Measurements from ENCODE around the gene OTP. TPM values are rescaled to one million over a fixed set of nuclear protein-coding genes. Genes with fewer than 3 reads are reported as not detected.

Gene OTP
- not detected in 2 replicates for polyA plus RNA-seq

DNA sequence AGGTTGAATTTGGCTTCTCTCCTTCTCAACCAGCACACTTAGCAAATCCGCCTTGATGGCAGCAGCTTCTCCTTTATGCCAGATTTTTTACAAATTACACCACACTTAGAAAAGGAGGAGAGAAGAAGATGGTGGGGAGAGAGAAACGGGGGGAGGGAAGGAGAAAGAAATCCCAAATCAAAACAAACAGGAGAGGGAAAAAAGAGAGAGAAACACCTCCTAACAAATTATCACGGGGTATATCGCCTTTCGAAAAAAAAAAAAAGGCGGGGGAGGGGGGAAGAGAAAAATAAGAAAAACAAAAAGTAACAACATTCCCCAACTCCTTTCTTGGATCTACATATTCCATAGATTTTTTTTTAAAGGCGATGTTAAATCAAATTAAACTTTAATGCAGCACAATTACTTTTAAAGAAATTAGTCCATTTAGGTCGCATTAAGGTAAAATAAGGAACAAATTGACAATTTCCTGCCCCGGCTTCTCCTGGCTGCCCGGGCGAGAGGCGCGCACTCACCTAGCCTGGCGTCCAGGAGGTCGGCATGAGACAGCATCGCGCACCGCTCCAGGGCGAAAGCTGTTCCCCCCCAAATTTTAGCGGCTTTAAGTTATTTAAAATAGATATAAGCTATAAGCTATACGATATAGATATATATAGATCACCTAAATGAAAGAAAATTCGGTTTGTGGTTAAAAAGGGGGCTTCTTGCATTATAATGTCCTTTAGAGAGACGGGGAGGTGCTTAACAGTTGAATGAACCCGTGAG is at the start of gene OTP:
Gene OTP, minus strand, starts transcription at position 716 of the 765 bp plus-strand sequence. Its CDS starts 164 bp downstream, at position 552.

Other genes starting within 250 kb of the OTP start
- gene WDR41, start 146.4 kb downstream of the OTP start, polyA plus RNA-seq, result 73.5 and 83.0 TPM in 2 replicates
- gene TBCA, start 137.6 kb upstream of the OTP start, polyA plus RNA-seq, result 971 and 1,002 TPM in 2 replicates

Data from Purkinje cell (primary cell).